Endodermal cell (in vitro differentiated cells): Measurements from ENCODE around the gene PANK1. TPM values are rescaled to one million over a fixed set of nuclear protein-coding genes. Genes with fewer than 3 reads are reported as not detected.

Experiments
- DNase-seq: peaks from one replicate; pipeline ENCODE4 v3.0.0-alpha.2; 2017
- H3K27ac ChIP-seq: 2 replicates; pipeline ENCODE4 v1.5.1; 2013; ENCODE audit warnings: mild to moderate bottlenecking, low read depth, low read length, moderate library complexity
- H3K27me3 ChIP-seq: 2 replicates; pipeline ENCODE4 v1.6.1; 2013; ENCODE audit warnings: mild to moderate bottlenecking, low read length, moderate library complexity; ENCODE audit not compliant: insufficient read depth, control insufficient read depth, poor library complexity, severe bottlenecking
- H3K36me3 ChIP-seq: 2 replicates; pipeline ENCODE4 v1.7.0; 2013; ENCODE audit warnings: mild to moderate bottlenecking, low read length, moderate library complexity; ENCODE audit not compliant: control insufficient read depth, insufficient read depth
- H3K4me1 ChIP-seq: one replicate; pipeline ENCODE4 v1.7.0; 2013; ENCODE audit warnings: low read length; ENCODE audit not compliant: control insufficient read depth, insufficient read depth
- H3K4me3 ChIP-seq: 2 replicates; pipeline ENCODE4 v1.5.1; 2013; ENCODE audit warnings: mild to moderate bottlenecking, low read length, moderate library complexity
- H3K9ac ChIP-seq: 2 replicates; pipeline ENCODE4 v1.6.1; 2013; ENCODE audit warnings: mild to moderate bottlenecking, low read length, moderate library complexity; ENCODE audit not compliant: poor library complexity, severe bottlenecking; ENCODE audit errors: extremely low read depth
- H3K9me3 ChIP-seq: 2 replicates; pipeline ENCODE4 v1.6.1; 2013; ENCODE audit warnings: mild to moderate bottlenecking, low read length, moderate library complexity; ENCODE audit not compliant: control insufficient read depth
- H3K27ac Mint-ChIP-seq: 2 replicates; pipeline ENCODE4 v1.8.0; 2020; ENCODE audit warnings: mixed read lengths
- H3K27me3 Mint-ChIP-seq: 2 replicates; pipeline ENCODE4 v1.8.0; 2021; ENCODE audit warnings: mild to moderate bottlenecking, mixed read lengths; ENCODE audit not compliant: insufficient read depth
- H3K36me3 Mint-ChIP-seq: 2 replicates; pipeline ENCODE4 v1.8.0; 2020; ENCODE audit warnings: low read depth, mixed read lengths
- H3K4me1 Mint-ChIP-seq: 2 replicates; pipeline ENCODE4 v1.8.0; 2020; ENCODE audit warnings: mixed read lengths
- H3K4me3 Mint-ChIP-seq: 2 replicates; pipeline ENCODE4 v1.8.0; 2020; ENCODE audit warnings: mild to moderate bottlenecking, moderate library complexity, mixed read lengths
- H3K9me3 Mint-ChIP-seq: 2 replicates; pipeline ENCODE4 v1.8.0; 2020; ENCODE audit warnings: mild to moderate bottlenecking, mixed read lengths
- CTCF ChIP-seq: fragments of 200-600 bp; sonication (generic); conservative IDR thresholded peaks from 2 replicates; pipeline ENCODE4 v1.5.0; 2021; ENCODE audit warnings: antibody characterized with exemption, mild to moderate bottlenecking
- WGBS, 2 experiments: methylation state at CpG; one replicate each; pipeline versions ENCODE4 v1.1.5 to v1.1.7; 2013; ENCODE audit warnings: missing lambda C conversion rate in 2 of 2, mixed read lengths in 1 of 2; ENCODE audit not compliant: insufficient coverage in 1 of 2, insufficient read length in 1 of 2; 5-methylcytosine and 5-hydroxymethylcytosine counted together
- total RNA-seq, 2 donors: library from RNA; stranded (reverse); fragmentation: NEBNext Ultra II Directional in 1 of 2; extraction: Animal tissue kit (Norgen Biotek cat#: 25700) in 1 of 2; gene quantifications; 2 replicates in 1 of 2; 3 replicates in 1 of 2; pipeline ENCODE4 v1.2.1, GENCODE V29; 2021

PANK1 gene
- total RNA-seq, 2 donors from 2014 or later = 23.4 to 28.8 TPM

GRCh38 chr10:89690027-89690426 lies 45.0 kb upstream of the PANK1 start:
- Histone ChIP-seq H3K27ac (no peak overlapping the region), H3K9ac (no peak overlapping the region), H3K36me3 (no peaks in the 10 kb centered on the region), H3K27me3 (no peaks in the 10 kb centered on the region), H3K4me1 (no peaks in the 10 kb centered on the region), H3K9me3 (no peaks in the 10 kb centered on the region), H3K4me3 (no peak overlapping the region)
- Mint-ChIP-seq H3K4me1 (peaks cover 13% of the 10 kb centered on the region), H3K27ac (no peak overlapping the region), H3K36me3 (no peaks in the 10 kb centered on the region), H3K9me3 (no peaks in the 10 kb centered on the region), H3K27me3 (no peaks in the 10 kb centered on the region), H3K4me3 (no peak overlapping the region)
- no peak for DNase-seq
- WGBS, 2 experiments = 86 to 94% methylated on average over 1 of the region's 2 CpGs
- TF ChIP-seq CTCF = no peak

GRCh38 chr10:89685936-89686335 lies 40.9 kb upstream of the PANK1 start:
- Histone ChIP-seq H3K4me3 (no peak overlapping the region), H3K27ac (no peak overlapping the region), H3K9me3 (no peaks in the 10 kb centered on the region), H3K4me1 (no peaks in the 10 kb centered on the region), H3K27me3 (no peaks in the 10 kb centered on the region), H3K36me3 (no peaks in the 10 kb centered on the region), H3K9ac (no peak overlapping the region)
- no peak overlapping the region for H3K27ac Mint-ChIP-seq
- no peak for DNase-seq
- TF ChIP-seq CTCF = no peak
- H3K27me3 Mint-ChIP-seq = no peaks in the 10 kb centered on the region
- H3K4me3 Mint-ChIP-seq = no peak overlapping the region
- H3K36me3 Mint-ChIP-seq = no peaks in the 10 kb centered on the region
- 93% methylated on average over 2 to 4 of the region's 4 CpGs for WGBS, 2 experiments
- peaks cover 3% of the 10 kb centered on the region for H3K4me1 Mint-ChIP-seq
- H3K9me3 Mint-ChIP-seq = no peaks in the 10 kb centered on the region

- no peaks in the 10 kb centered on the region for H3K9me3 Mint-ChIP-seq
- no peak overlapping the region for H3K27ac ChIP-seq
- no peaks in the 10 kb centered on the region for H3K27me3 ChIP-seq
- no peak overlapping the region for H3K4me3 ChIP-seq
- 94 to 100% methylated on average over 2 of the region's 2 CpGs for WGBS, 2 experiments
- TF ChIP-seq CTCF = no peak
- H3K4me1 ChIP-seq = no peaks in the 10 kb centered on the region
- H3K4me3 Mint-ChIP-seq = no peak overlapping the region
- no peaks in the 10 kb centered on the region for H3K9me3 ChIP-seq
- no peaks in the 10 kb centered on the region for H3K27me3 Mint-ChIP-seq
- no peak overlapping the region for H3K27ac Mint-ChIP-seq
- peaks cover 3% of the 10 kb centered on the region for H3K4me1 Mint-ChIP-seq
- DNase-seq = no peak
- H3K36me3 ChIP-seq = no peaks in the 10 kb centered on the region
- no peak overlapping the region for H3K9ac ChIP-seq
- H3K36me3 Mint-ChIP-seq = no peaks in the 10 kb centered on the region
Measured at GRCh38 chr10:89684604-89685003, 39.6 kb upstream of the PANK1 start.
